NCI-H345 treated with DMSO at 0.1 percent for 48 hours (cell line): ENCODE results near the gene OPALIN.

Experiments
- DNase-seq: peaks from one replicate; lab custom pipeline; 2025; ENCODE audit not compliant: unreplicated experiment; lab: John Stamatoyannopoulos, UW

OPALIN gene

DNA sequence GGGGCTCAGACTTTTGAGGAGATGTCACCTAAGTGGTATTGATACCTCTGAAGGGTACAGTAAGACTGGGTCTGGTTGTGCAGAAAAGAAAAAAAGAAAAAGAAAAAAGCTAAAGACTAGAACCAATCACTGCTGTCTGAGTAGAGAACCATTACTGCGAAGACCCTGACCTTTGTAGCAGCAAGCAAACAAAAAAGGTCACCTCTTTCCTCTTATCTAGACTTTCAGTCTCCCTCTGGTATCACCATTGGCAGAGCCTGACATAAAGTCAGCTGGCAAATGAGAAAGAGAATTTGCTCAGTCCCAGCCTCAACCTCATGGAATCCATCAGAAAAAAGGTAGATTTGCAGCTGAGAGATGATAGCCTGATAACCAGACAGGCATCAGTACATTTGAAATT is 57.2 kb downstream of the OPALIN start:
- DNase-seq, result no peak

DNA sequence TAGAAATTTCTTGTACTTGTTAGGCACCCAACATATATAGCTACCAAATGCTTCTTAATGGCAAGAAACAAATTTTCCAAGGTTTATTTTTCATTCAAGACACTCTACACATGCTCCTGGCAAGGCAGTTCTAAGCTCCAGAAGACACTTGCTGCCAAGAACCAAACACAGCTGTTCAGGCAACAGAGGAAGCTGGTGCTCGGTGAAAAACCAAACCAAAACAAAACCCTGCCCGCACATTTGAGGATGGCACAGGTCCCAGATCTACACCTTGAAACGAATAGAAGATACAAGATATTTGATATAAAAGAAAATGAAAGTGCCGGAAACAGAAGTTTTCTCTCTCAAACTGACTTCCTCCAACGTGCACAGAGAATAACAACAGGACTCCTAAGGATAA is 59.4 kb downstream of the OPALIN start:
- DNase-seq, result no peak

DNA sequence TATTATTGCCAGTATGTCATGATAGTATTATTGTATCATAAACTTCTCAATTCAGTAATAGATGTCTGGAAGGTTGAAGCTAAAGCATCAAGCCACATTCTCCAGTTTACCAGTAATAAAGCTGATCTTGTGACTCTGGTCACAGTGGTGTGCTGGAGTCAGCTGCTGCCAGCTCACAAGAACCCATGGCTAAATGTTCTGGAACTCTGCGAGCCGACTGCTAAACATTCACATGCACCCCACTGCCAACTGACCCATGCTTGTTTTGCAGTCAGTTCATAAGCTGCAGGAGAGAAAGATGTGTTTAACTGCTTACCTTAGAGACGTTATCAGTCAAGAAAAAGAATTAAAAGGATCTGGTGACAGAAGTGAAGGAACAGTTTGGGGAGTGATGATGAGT is 60.4 kb downstream of the OPALIN start:
- DNase-seq, result no peak

DNA sequence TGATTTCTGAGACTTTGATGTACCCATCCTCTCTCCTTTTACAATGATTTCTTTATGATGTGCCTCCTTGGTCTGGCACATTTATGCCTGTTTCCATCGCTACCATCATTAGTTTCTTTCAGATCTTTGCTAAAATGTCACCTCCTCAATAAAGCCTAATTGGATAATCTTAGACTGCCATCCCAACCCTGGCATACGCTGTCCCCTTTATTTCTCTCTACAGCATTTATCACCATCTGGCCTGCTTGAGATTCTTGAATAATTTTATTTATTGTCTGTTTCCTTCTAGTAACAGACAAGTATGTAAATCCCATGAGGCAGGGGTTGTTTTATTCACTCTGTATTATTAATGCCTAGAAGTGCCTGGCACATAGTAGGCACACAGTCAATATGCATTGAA is 61.3 kb downstream of the OPALIN start:
- no peak for DNase-seq

DNA sequence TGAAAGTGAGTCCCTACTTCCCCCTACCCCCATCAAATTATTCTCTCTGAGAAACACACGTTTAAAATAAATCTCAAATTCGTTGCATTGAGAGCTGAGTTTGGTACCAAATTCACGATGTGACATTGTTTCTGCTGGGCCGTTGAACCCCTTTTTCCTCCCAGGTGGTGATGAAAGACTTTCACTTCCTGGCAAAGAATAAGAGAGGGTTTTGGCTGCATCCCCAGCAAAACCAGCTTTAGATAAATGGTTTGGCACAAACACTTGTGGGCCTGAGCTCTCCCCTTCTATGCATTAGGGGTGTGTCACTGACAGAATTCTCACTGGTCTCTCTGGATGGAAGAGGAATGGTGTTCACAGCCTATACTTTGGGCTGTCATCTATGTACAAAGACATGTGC is 63.3 kb downstream of the OPALIN start:
- no peak for DNase-seq
